Ishikawa (cell line): ENCODE measurements around the gene CPT1B.

ENCODE experiments used
- EGR1 ChIP-seq: IDR thresholded peaks from 2 replicates; pipeline ENCODE4 v1.6.1; 2012
- FOXM1 ChIP-seq: IDR thresholded peaks from 2 replicates; pipeline ENCODE4 v1.6.1; 2012; ENCODE audit warnings: low read depth, borderline replicate concordance
- RAD21 ChIP-seq: IDR thresholded peaks from 2 replicates; pipeline ENCODE4 v1.6.1; 2012; ENCODE audit warnings: low read depth
- REST ChIP-seq: IDR thresholded peaks from 2 replicates; pipeline ENCODE4 v1.6.1; 2012; ENCODE audit warnings: low read depth, mild to moderate bottlenecking
- TAF1 ChIP-seq: IDR thresholded peaks from 2 replicates; pipeline ENCODE4 v1.6.1; 2012; ENCODE audit warnings: low read depth, mild to moderate bottlenecking

GRCh38 chr22:50582493-50583293, 4.5 kb upstream of the CPT1B start, which contains the start of gene CHKB:
- TF ChIP-seq REST, result no peak
- TF ChIP-seq RAD21, result no peak
- TF ChIP-seq FOXM1, result no peak
- peak; percentile 63; the same call in 1 of the 2 replicates for TF ChIP-seq EGR1
- TF ChIP-seq TAF1, result peak; percentile 84
